Neuronal stem cell (in vitro differentiated cells): Measurements from ENCODE around the gene PLXNC1.

Source experiments
- DNase-seq: peaks from one replicate; pipeline ENCODE4 v3.0.0-alpha.2; 2013; ENCODE audit warnings: low spot score
- H2AFZ ChIP-seq: one replicate; pipeline ENCODE4 v1.6.1; 2013; ENCODE audit warnings: mild to moderate bottlenecking, low read length, inconsistent platforms
- H2AK5ac ChIP-seq: 2 replicates; pipeline ENCODE4 v1.6.1; 2013; ENCODE audit warnings: low read depth, mild to moderate bottlenecking, inconsistent platforms, low read length, moderate library complexity, mixed read lengths
- H2BK120ac ChIP-seq: 2 replicates; pipeline ENCODE4 v1.6.1; 2013; ENCODE audit warnings: low read depth, mild to moderate bottlenecking, inconsistent platforms, low read length, moderate library complexity, mixed read lengths
- H2BK12ac ChIP-seq: one replicate; pipeline ENCODE4 v1.6.1; 2013; ENCODE audit warnings: low read length, inconsistent platforms
- H2BK15ac ChIP-seq: 2 replicates; pipeline ENCODE4 v1.6.1; 2013; ENCODE audit warnings: mild to moderate bottlenecking, low read length, inconsistent platforms, mixed read lengths
- H2BK5ac ChIP-seq: one replicate; pipeline ENCODE4 v1.6.1; 2013; ENCODE audit warnings: inconsistent platforms, mild to moderate bottlenecking, low read length, moderate library complexity
- H3K14ac ChIP-seq: one replicate; pipeline ENCODE4 v1.6.1; 2013; ENCODE audit warnings: low read length, inconsistent platforms
- H3K18ac ChIP-seq: 2 replicates; pipeline ENCODE4 v1.6.1; 2013; ENCODE audit warnings: low read length, inconsistent platforms
- H3K23ac ChIP-seq: 2 replicates; pipeline ENCODE4 v1.6.1; 2013; ENCODE audit warnings: low read depth, mild to moderate bottlenecking, mixed read lengths, low read length, inconsistent platforms; ENCODE audit not compliant: poor library complexity
- H3K27ac ChIP-seq: replicated peaks from 3 replicates; pipeline ENCODE4 v1.5.1; 2013; ENCODE audit warnings: low read length, inconsistent platforms
- H3K27me3 ChIP-seq, 3 experiments: 2 replicates each; pipeline ENCODE4 v1.6.1; 2013; ENCODE audit warnings: low read length in 3 of 3, mild to moderate bottlenecking in 2 of 3, inconsistent platforms in 1 of 3, low read depth in 1 of 3, mixed read lengths in 1 of 3, moderate library complexity in 1 of 3; ENCODE audit not compliant: control insufficient read depth in 3 of 3, insufficient read depth in 3 of 3
- H3K36me3 ChIP-seq, 2 donors: replicated peaks in 1 of 2; 2 replicates each; pipeline ENCODE4 v1.6.1; 2013; ENCODE audit warnings: low read length in 2 of 2; ENCODE audit not compliant: control insufficient read depth in 2 of 2, insufficient read depth in 2 of 2
- H3K4ac ChIP-seq: 2 replicates; pipeline ENCODE4 v1.6.1; 2013; ENCODE audit warnings: inconsistent platforms, mild to moderate bottlenecking, low read length, moderate library complexity
- H3K4me1 ChIP-seq, 2 donors: 1 replicate in 1 of 2; 2 replicates in 1 of 2; pipeline ENCODE4 v1.6.1; 2013; ENCODE audit warnings: low read length in 2 of 2, low read depth in 1 of 2; ENCODE audit not compliant: control insufficient read depth in 2 of 2, insufficient read depth in 1 of 2
- H3K4me2 ChIP-seq: one replicate; pipeline ENCODE4 v1.6.1; 2013; ENCODE audit warnings: mild to moderate bottlenecking, low read length, inconsistent platforms; ENCODE audit not compliant: insufficient read depth, poor library complexity, severe bottlenecking
- H3K4me3 ChIP-seq, 2 donors: 2 replicates each; pipeline ENCODE4 v1.5.1; 2013; ENCODE audit warnings: low read length in 2 of 2, mild to moderate bottlenecking in 2 of 2, inconsistent platforms in 1 of 2, moderate library complexity in 1 of 2
- H3K79me1 ChIP-seq: one replicate; pipeline ENCODE4 v1.6.1; 2013; ENCODE audit warnings: low read depth, mild to moderate bottlenecking, inconsistent platforms, low read length, moderate library complexity
- H3K9ac ChIP-seq: one replicate; pipeline ENCODE4 v1.6.1; 2013; ENCODE audit warnings: mild to moderate bottlenecking, low read depth, low read length, inconsistent platforms; ENCODE audit not compliant: poor library complexity
- H3K9me3 ChIP-seq, 2 donors: replicated peaks in 1 of 2; 2 replicates each; pipeline versions ENCODE3 to v1.6.1; 2013; ENCODE audit warnings: low read length in 2 of 2, mild to moderate bottlenecking in 2 of 2, inconsistent platforms in 1 of 2, low read depth in 1 of 2, mixed read lengths in 1 of 2, moderate library complexity in 1 of 2; ENCODE audit not compliant: control insufficient read depth in 2 of 2, insufficient read depth in 1 of 2
- H4K8ac ChIP-seq: one replicate; pipeline ENCODE4 v1.6.1; 2013; ENCODE audit warnings: low read depth, mild to moderate bottlenecking, inconsistent platforms, low read length, moderate library complexity
- H4K91ac ChIP-seq: one replicate; pipeline ENCODE4 v1.6.1; 2013; ENCODE audit warnings: low read length, low read depth, mild to moderate bottlenecking, inconsistent platforms; ENCODE audit not compliant: poor library complexity
- WGBS, 2 donors: extraction: QIAGEN DNeasy Blood & Tissue Kit; methylation state at CpG; one replicate each; pipeline ENCODE4 v1.1.7; 2013; ENCODE audit warnings: missing lambda C conversion rate in 2 of 2, mixed read lengths in 1 of 2; ENCODE audit not compliant: insufficient read length in 2 of 2, insufficient replicate concordance in 1 of 2; ENCODE audit errors: extremely low coverage in 2 of 2; 5-methylcytosine and 5-hydroxymethylcytosine counted together

Gene PLXNC1

DNA sequence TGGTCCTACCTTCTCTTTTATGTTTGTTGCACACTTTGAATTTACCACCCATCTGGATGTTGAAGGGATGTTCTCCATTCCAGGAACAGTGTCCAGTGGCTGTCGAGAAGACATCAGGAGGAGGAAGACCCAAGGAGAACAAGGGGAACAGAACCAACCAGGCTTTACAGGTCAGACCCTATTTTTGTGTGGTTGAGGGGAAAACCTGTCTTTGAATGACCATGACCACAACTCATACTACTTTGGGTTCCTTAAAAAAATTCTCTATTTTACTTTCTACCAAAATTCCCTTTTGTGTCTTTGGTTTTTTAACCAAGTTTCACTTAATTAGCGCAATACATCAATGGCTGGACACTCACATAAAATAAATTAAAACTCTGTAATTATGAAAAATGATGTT is 78.7 kb downstream of the PLXNC1 start:
- Histone ChIP-seq H2AK5ac (no peak overlapping the region), H3K4me1 (peaks cover 2 to 14% of the 10 kb centered on the region in 2 donors), H3K4ac (no peak overlapping the region), H3K23ac (no peak overlapping the region), H3K9ac (no peak overlapping the region), H3K9me3 (no peaks in the 10 kb centered on the region), H3K4me2 (no peak overlapping the region), H3K4me3 (no peak overlapping the region), H3K14ac (no peak overlapping the region), H3K27me3 (no peaks in the 10 kb centered on the region), H3K18ac (no peak overlapping the region), H4K8ac (no peak overlapping the region), H4K91ac (no peak overlapping the region), H2BK12ac (no peak overlapping the region), H2BK5ac (no peak overlapping the region), H3K36me3 (peaks cover 0 to 2% of the 10 kb centered on the region in 2 donors), H2AFZ (no peak overlapping the region), H2BK120ac (no peak overlapping the region), H2BK15ac (no peak overlapping the region), H3K79me1 (no peaks in the 10 kb centered on the region), H3K27ac (no peak overlapping the region)
- WGBS, 2 donors: no CpG with 5 or more reads among the region's 2 CpGs
- DNase-seq: no peak

- Histone ChIP-seq H3K36me3 (peaks cover 0 to 2% of the 10 kb centered on the region in 2 donors), H4K8ac (no peak overlapping the region), H2BK15ac (no peak overlapping the region), H3K4me2 (no peak overlapping the region), H3K9me3 (no peaks in the 10 kb centered on the region), H3K9ac (no peak overlapping the region), H3K4ac (no peak overlapping the region), H2BK5ac (no peak overlapping the region), H2AK5ac (no peak overlapping the region), H3K14ac (no peak overlapping the region), H3K27ac (no peak overlapping the region), H4K91ac (no peak overlapping the region), H3K18ac (no peak overlapping the region), H2BK12ac (no peak overlapping the region), H3K79me1 (no peaks in the 10 kb centered on the region), H3K23ac (no peak overlapping the region), H2AFZ (no peak overlapping the region), H3K27me3 (no peaks in the 10 kb centered on the region), H3K4me1 (peaks cover 5 to 6% of the 10 kb centered on the region in 2 donors), H3K4me3 (no peak overlapping the region), H2BK120ac (no peak overlapping the region)
- no CpG with 5 or more reads among the region's 8 CpGs for WGBS, 2 donors
- no peak for DNase-seq
Measured at GRCh38 chr12:94228488-94228907, 80.1 kb downstream of the PLXNC1 start.

DNA sequence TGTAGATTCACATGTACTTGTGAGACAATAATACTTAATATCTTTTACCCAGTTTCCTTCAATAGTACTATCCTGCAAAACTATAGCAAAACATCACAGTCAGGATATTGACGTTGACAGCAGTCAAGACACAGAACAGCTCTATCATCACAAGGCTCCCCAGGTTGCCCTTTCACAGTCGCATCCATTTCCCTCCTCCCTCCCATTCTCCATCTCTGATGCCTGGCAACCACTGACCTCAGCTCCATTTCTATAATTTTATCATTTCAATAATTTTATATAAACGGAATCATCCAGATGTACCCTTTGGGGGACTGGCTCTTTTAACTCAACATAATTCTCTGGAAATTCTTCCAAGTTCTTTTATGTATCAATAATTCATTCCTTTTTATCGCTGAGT is 81.5 kb downstream of the PLXNC1 start:
- no peak overlapping the region for H3K4me2 ChIP-seq
- no peak overlapping the region for H2AFZ ChIP-seq
- H3K23ac ChIP-seq: no peak overlapping the region
- H3K36me3 ChIP-seq: no peaks in the 10 kb centered on the region
- no peak for DNase-seq
- H4K8ac ChIP-seq: no peak overlapping the region
- H2BK5ac ChIP-seq: no peak overlapping the region
- no peak overlapping the region for H3K9ac ChIP-seq
- H3K9me3 ChIP-seq: no peaks in the 10 kb centered on the region
- H2AK5ac ChIP-seq: no peak overlapping the region
- H2BK15ac ChIP-seq: no peak overlapping the region
- no CpG with 5 or more reads among the region's 4 CpGs for WGBS, 2 donors
- H3K27me3 ChIP-seq: no peaks in the 10 kb centered on the region
- H3K27ac ChIP-seq: no peak overlapping the region
- no peaks in the 10 kb centered on the region for H3K79me1 ChIP-seq
- peaks cover 5 to 8% of the 10 kb centered on the region in 2 donors for H3K4me1 ChIP-seq
- no peak overlapping the region for H3K4me3 ChIP-seq
- no peak overlapping the region for H2BK12ac ChIP-seq
- H3K4ac ChIP-seq: no peak overlapping the region
- no peak overlapping the region for H3K14ac ChIP-seq
- H2BK120ac ChIP-seq: no peak overlapping the region
- no peak overlapping the region for H4K91ac ChIP-seq
- H3K18ac ChIP-seq: no peak overlapping the region

DNA sequence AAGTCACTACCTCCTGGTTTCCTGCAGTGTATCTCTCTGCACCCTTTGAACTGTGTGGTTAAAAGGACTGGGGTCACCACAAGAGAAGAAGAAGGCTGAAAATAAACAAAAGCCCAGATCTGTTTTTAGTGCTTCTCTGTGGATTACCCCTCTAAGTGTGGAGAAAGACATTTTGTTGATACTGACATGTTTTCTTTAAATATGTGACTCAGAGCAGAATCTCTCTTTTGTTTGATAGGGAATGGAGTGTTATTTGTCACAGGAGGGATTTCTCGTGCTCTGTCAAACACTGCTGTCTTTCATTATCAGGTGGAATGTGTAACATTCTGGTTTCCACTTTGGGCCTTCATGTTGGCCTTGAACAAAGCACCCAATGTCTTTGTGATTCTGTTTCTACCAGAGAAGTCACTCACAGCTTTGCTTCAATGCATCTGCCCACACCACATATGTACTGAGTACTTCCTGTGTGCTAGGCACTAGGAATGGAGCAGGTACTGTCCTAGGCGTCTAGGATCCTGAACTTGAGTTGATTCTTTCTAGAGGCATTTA is 82.1 kb downstream of the PLXNC1 start:
- Histone ChIP-seq H4K8ac (no peak overlapping the region), H4K91ac (no peak overlapping the region), H2BK12ac (no peak overlapping the region), H3K27me3 (no peaks in the 10 kb centered on the region), H2BK120ac (no peak overlapping the region), H3K14ac (no peak overlapping the region), H2BK5ac (no peak overlapping the region), H3K4me1 (peaks cover 5 to 8% of the 10 kb centered on the region in 2 donors), H3K79me1 (no peaks in the 10 kb centered on the region), H3K9me3 (no peaks in the 10 kb centered on the region), H3K27ac (no peak overlapping the region), H2BK15ac (no peak overlapping the region), H2AFZ (no peak overlapping the region), H3K4ac (no peak overlapping the region), H3K4me3 (no peak overlapping the region), H3K4me2 (no peak overlapping the region), H2AK5ac (no peak overlapping the region), H3K36me3 (no peaks in the 10 kb centered on the region), H3K23ac (no peak overlapping the region), H3K9ac (no peak overlapping the region), H3K18ac (no peak overlapping the region)
- WGBS, 2 donors: no CpG with 5 or more reads among the region's 2 CpGs
- DNase-seq: no peak
